ES-I3 (cell line): Measurements from ENCODE around the gene LAMP2.
A peak's percentile ranks its signal among the peaks of the same experiment; 100 is the strongest.
"Not testable (repeated sequence)": the region's sequence is repeated elsewhere in the genome, so short reads cannot be mapped to it uniquely, and the experiment has no call there.

Experiments used
- H3K36me3 ChIP-seq: 2 replicates; pipeline ENCODE4 v1.6.1; 2013; ENCODE audit warnings: mild to moderate bottlenecking, low read length, control low read depth, moderate library complexity; ENCODE audit not compliant: insufficient read depth
- H3K4me1 ChIP-seq: 2 replicates; pipeline ENCODE4 v1.6.1; 2013; ENCODE audit warnings: mild to moderate bottlenecking, control low read depth, low read length; ENCODE audit not compliant: insufficient read depth
- H3K9ac ChIP-seq: 2 replicates; pipeline ENCODE4 v1.6.1; 2013; ENCODE audit warnings: low read depth, mild to moderate bottlenecking, low read length, moderate library complexity
- H3K9me3 ChIP-seq: 2 replicates; pipeline ENCODE4 v1.6.1; 2013; ENCODE audit warnings: mild to moderate bottlenecking, low read length, moderate library complexity; ENCODE audit not compliant: control insufficient read depth, insufficient read depth

The LAMP2 gene

GRCh38 chrX:120468825-120469525 is at the start of gene LAMP2:
TSS of gene LAMP2 (minus strand) at chrX:120469296. CDS start at chrX:120469169, 127 bp downstream.
- 0 out of 2 replicates have a peak, but pooled peaks cover 3% of the 10 kb centered on the region for H3K4me1 ChIP-seq

DNA sequence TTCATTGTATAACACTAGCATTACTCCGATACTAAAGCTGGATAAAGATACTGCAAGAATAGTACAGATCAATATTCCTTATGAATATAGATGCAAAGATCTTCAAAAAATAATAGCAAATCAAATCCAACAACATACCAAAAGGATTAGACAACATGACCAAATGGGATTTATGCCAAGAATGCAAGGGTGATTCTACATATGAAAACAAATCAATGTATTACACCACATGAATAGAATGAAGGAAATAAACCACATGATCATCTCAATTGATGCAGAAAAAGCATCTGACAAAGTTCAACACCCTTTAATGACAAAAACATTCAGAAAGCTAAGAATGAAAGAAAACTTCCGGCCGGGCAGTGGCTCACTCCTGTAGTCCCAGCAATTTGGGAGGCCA is 48.8 kb upstream of the LAMP2 start:
- Histone ChIP-seq H3K36me3 (no peaks in the 10 kb centered on the region), H3K9me3 (no peaks in the 10 kb centered on the region), H3K4me1 (peaks cover 6% of the 10 kb centered on the region; the same call in 1 of the 2 replicates), H3K9ac (no peak overlapping the region)

More at GRCh38 chrX:120468825-120469525, at the start of gene LAMP2:
- H3K9me3 ChIP-seq, result no peaks in the 10 kb centered on the region
- H3K36me3 ChIP-seq, result no peaks in the 10 kb centered on the region; the same call in 1 of the 2 replicates
- peak within 1 kb of the TSS; percentile 62 for H3K9ac ChIP-seq

GRCh38 chrX:120514236-120514635 is 45.1 kb upstream of the LAMP2 start:
- Histone ChIP-seq H3K4me1 (peaks cover 6% of the 10 kb centered on the region; the same call in 1 of the 2 replicates), H3K36me3 (no peaks in the 10 kb centered on the region), H3K9ac (no peak overlapping the region), H3K9me3 (no peaks in the 10 kb centered on the region)

- Histone ChIP-seq H3K4me1 (peaks cover 6% of the 10 kb centered on the region; the same call in 1 of the 2 replicates), H3K9ac (no peak overlapping the region), H3K36me3 (no peaks in the 10 kb centered on the region), H3K9me3 (no peaks in the 10 kb centered on the region)
Measured at GRCh38 chrX:120512627-120513026, 43.5 kb upstream of the LAMP2 start.

GRCh38 chrX:120512222-120512621 is 43.1 kb upstream of the LAMP2 start:
- peaks cover 6% of the 10 kb centered on the region; the same call in 1 of the 2 replicates for H3K4me1 ChIP-seq
- H3K9ac ChIP-seq, result no peak overlapping the region
- H3K9me3 ChIP-seq, result no peaks in the 10 kb centered on the region
- no peaks in the 10 kb centered on the region for H3K36me3 ChIP-seq

DNA sequence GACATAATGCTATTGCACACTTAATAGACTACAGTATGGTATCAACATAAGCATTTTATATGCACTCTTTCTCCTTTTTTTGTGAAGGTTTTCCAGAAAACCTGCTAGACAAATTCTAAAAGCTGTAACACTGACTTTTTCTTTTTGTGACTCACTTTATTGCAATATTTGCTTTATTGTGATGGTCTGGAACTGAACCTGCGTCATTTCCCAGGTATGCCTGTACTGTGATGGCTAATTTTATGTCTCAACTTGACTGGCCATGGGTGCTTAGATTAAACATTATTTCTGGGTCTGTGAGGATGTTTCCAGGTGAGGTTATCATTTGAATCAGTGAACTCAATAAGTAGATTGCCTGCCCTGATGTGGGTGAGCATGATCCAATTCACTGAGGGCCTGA is 35.5 kb upstream of the LAMP2 start:
- Histone ChIP-seq H3K9ac (no peak overlapping the region), H3K4me1 (no peaks in the 10 kb centered on the region), H3K36me3 (no peaks in the 10 kb centered on the region), H3K9me3 (no peaks in the 10 kb centered on the region)

- Histone ChIP-seq H3K4me1 (no peaks in the 10 kb centered on the region), H3K9me3 (no peaks in the 10 kb centered on the region), H3K9ac (no peak overlapping the region), H3K36me3 (no peaks in the 10 kb centered on the region)
Measured at GRCh38 chrX:120499301-120500072, 30.4 kb upstream of the LAMP2 start.

DNA sequence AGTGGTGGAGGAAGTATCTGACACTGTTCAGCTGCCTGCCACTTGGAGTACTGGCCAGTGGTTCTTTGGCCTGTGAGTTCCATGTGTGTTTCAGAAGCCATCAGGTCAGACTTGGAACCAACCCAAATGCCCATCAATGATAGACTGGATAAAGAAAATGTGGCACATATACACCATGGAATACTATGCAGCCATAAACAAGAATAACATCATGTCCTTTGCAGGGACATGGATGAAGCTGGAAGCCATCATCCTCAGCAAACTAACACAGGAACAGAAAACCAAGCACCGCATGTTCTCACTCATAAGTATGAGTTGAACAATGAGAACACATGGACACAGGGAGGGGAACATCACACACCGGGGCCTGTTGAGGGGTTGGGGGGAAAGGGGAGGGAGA is 21.0 kb upstream of the LAMP2 start:
- not testable (repeated sequence) for H3K9ac ChIP-seq, H3K36me3 ChIP-seq, H3K9me3 ChIP-seq, H3K4me1 ChIP-seq

- no peaks in the 10 kb centered on the region for H3K4me1 ChIP-seq
- H3K36me3 ChIP-seq, result no peaks in the 10 kb centered on the region
- no peak overlapping the region for H3K9ac ChIP-seq
- no peaks in the 10 kb centered on the region for H3K9me3 ChIP-seq
Measured at GRCh38 chrX:120486786-120487185, 17.7 kb upstream of the LAMP2 start.

DNA sequence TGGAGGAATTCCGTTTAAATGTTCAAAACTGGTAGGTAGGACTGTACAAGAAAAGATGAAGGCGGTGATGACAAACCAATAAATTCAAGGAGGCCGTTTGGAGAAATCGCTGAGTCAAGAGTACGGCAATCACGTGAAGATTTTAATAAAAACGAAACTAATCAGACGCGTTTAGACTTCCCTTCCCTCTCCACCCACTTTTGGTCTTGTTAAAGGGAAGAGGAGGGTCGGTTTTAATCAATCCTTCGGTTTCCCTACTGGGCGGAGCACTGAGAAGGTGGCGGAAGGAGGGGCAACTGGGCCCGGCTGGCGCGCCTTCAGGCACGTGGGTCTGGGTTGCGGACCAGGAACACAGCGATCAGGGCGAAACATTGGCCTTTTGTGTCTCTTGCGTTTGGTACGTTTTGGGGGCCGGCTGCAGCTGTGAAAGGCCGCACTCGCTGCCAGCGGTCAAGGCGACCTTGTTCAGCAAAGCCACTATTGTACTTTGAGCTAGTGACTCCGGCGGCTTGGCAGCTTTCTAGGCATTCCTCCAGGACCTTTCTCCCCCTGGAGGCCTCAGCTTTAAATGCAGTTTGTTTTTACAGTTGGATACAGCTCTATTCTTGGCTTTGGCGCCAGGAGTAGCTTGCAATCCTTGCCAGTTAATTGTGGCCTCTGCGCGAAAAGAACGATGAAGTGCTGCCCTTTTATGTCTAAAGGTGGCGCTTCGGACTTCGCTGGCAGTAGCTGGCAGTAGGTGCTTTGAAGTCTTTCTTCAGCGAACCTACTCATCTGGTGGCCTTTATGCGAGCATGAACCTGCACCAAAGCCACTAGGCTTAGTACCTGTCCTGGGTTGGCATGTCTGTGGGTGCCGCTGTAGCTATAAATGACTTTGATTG is 16.8 kb upstream of the LAMP2 start:
- Histone ChIP-seq H3K36me3 (no peaks in the 10 kb centered on the region), H3K4me1 (no peaks in the 10 kb centered on the region), H3K9ac (peak overlapping the region; percentile 62), H3K9me3 (no peaks in the 10 kb centered on the region)

DNA sequence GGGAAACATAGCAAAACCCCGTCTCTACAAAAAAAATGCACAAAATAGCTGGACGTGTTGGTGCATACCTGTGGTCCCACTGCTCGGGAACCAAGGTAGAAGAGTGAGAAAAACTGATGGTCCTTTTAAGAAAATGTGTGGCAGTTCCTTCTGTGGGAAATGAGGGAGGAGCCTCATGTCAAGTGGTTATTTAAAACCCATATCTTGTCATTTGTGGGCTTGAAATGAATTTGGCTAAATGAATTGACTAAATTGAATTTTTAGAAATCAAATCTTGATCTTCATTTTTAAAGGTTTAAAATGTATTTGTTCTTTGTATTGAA is 16.2 kb upstream of the LAMP2 start:
- no peaks in the 10 kb centered on the region for H3K36me3 ChIP-seq
- H3K9me3 ChIP-seq, result no peaks in the 10 kb centered on the region
- H3K9ac ChIP-seq, result peak overlapping the region; percentile 62; the same call in 1 of the 2 replicates
- H3K4me1 ChIP-seq, result no peaks in the 10 kb centered on the region

- Histone ChIP-seq H3K36me3 (no peaks in the 10 kb centered on the region), H3K4me1 (no peaks in the 10 kb centered on the region)
Measured at GRCh38 chrX:120477453-120477852, 8.4 kb upstream of the LAMP2 start.

GRCh38 chrX:120476714-120477113 is 7.6 kb upstream of the LAMP2 start:
- Histone ChIP-seq H3K9ac (no peak overlapping the region), H3K9me3 (no peaks in the 10 kb centered on the region), H3K4me1 (no peaks in the 10 kb centered on the region), H3K36me3 (no peaks in the 10 kb centered on the region)

More at GRCh38 chrX:120477453-120477852, 8.4 kb upstream of the LAMP2 start:
- Histone ChIP-seq H3K9ac (no peak overlapping the region), H3K9me3 (no peaks in the 10 kb centered on the region)

GRCh38 chrX:120475447-120475846 is 6.4 kb upstream of the LAMP2 start:
- H3K36me3 ChIP-seq, H3K4me1 ChIP-seq, H3K9me3 ChIP-seq, H3K9ac ChIP-seq: not testable (repeated sequence)
